Activated T-helper 2 cell treated with anti-CD3 and anti-CD28 coated beads, Interferon-gamma antibody, Interleukin-2, Interleukin-4, amounts not matched to agents 10 μg/mL and 5 μg/mL and 100 μg/mL, durations not matched to agents 14 hours and 24 hours and 36 hours (primary cell): ENCODE results near the gene SHC3. TPM values are rescaled to one million over a fixed set of nuclear protein-coding genes. Genes with fewer than 3 reads are reported as not detected.

Experiments used
- DNase-seq: peaks from one replicate; pipeline ENCODE4 v3.0.0; 2021; ENCODE audit warnings: low spot score
- H3K27ac Mint-ChIP-seq: one replicate; pipeline ENCODE4 v1.8.0; 2021; ENCODE audit warnings: mixed read lengths
- H3K27me3 Mint-ChIP-seq: one replicate; pipeline ENCODE4 v1.8.0; 2021; ENCODE audit warnings: low read depth, mixed read lengths
- H3K36me3 Mint-ChIP-seq: one replicate; pipeline ENCODE4 v1.8.0; 2021; ENCODE audit warnings: low read depth, mixed read lengths
- H3K4me1 Mint-ChIP-seq: one replicate; pipeline ENCODE4 v1.8.0; 2021; ENCODE audit warnings: low read depth, mixed read lengths
- H3K4me3 Mint-ChIP-seq: one replicate; pipeline ENCODE4 v1.8.0; 2021; ENCODE audit warnings: low read depth, mild to moderate bottlenecking, moderate library complexity, mixed read lengths
- H3K9me3 Mint-ChIP-seq: one replicate; pipeline ENCODE4 v1.8.0; 2021; ENCODE audit warnings: mixed read lengths
- intact Hi-C: fragments of 100-400 bp; cut with micrococcal nuclease; formaldehyde crosslinking; loops from one replicate; pipeline ENCODE4 v1.15.1; 2023
- total RNA-seq: library from RNA; stranded (reverse); gene quantifications from 2 replicates; pipeline ENCODE4 v1.2.3, GENCODE V29; 2022

SHC3 gene
- total RNA-seq, 1 donor from 2014 or later = not detected

DNA sequence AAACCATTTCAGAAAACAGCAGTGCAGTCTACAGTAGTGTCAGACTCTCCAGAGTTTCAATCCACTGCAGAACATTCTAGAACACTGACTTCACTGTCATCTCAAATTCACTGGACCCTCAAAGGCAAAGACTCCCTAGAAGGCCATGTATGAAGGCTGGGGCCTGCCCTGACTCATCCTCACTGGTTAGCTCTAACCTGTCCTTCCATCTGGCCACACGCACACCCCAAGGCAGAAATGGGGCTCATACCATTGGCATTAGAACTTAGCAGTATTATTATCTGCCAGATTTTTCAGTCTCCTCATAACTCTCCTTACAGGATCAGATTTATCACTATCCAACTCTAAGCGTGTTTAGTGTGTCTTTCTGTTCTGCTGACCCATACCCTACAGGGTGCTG lies 166.9 kb downstream of the SHC3 start:
- Mint-ChIP-seq H3K36me3 (no peaks in the 10 kb centered on the region), H3K9me3 (no peaks in the 10 kb centered on the region), H3K4me1 (no peaks in the 10 kb centered on the region), H3K27me3 (peaks cover 5% of the 10 kb centered on the region), H3K4me3 (no peak overlapping the region), H3K27ac (no peak overlapping the region)
- no peak for DNase-seq
- intact Hi-C loops = no loop called here

DNA sequence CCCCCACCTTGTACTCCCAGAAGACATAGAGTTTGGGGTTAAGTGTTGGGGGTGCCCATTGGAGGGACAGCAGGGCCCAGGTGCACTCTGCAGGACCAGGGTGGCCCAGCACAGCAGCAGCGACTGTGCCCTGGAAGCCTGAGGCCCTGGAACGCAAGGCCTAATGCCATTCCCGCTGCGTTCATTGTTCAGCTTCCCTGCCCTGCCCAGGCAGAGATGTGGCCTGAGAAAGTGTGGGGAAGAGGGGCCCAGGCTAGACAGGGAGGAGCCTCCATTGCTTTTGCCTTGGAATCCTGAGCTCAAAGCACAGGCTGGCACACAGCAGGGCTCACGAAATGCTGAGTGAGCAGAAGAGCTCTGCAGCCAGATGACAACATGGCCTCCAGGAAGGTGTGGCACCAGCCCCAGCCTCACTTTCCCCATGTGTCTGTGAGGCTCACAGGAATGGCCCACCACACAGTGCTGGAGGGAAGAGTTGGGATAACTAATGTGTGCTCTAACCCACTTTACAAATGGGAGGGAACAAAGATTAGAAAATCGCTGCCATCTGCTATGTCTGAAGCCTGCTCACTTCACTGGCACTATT lies 168.0 kb downstream of the SHC3 start:
- H3K27me3 Mint-ChIP-seq = peaks cover 5% of the 10 kb centered on the region
- no peaks in the 10 kb centered on the region for H3K36me3 Mint-ChIP-seq
- DNase-seq = no peak
- intact Hi-C loops = no loop called here
- no peaks in the 10 kb centered on the region for H3K9me3 Mint-ChIP-seq
- H3K4me3 Mint-ChIP-seq = no peak overlapping the region
- H3K27ac Mint-ChIP-seq = no peak overlapping the region
- no peaks in the 10 kb centered on the region for H3K4me1 Mint-ChIP-seq

DNA sequence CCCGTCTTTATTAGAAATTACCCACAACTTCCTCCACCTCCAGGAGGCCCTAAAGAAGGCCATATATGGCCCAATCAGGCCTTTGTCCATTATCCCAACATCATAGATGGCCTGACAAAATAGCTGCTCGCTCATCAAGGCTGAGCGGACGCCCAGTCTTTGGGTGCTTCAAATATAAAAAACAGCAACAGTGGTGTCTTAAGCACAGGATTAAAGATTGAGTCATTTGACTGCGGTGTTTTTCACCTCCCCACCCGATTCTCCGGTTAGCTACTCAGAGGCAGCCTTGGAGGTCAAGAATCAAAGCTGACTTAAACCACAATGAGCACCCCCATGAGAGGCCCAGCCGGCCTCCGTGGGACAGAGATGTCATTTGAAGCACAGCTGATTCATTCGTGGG lies 168.6 kb downstream of the SHC3 start:
- intact Hi-C loops = no loop called here
- H3K4me3 Mint-ChIP-seq = no peak overlapping the region

DNA sequence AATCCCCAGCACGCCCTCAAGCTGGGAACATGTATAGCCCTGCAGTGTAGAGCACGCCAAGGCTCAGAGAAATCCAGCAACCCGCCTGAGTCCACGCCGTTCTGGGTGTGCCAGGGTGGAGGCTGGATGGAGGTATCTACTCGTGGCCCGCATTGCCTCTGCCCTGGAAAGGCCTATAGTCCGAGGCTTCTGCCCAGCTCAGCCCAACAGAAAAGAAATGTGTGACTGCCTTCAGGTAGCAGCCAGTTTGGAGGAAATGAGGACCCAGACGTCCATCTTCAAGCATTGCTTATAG lies 169.1 kb downstream of the SHC3 start:
- Mint-ChIP-seq H3K4me3 (no peak overlapping the region), H3K27ac (no peak overlapping the region), H3K36me3 (no peaks in the 10 kb centered on the region), H3K27me3 (peaks cover 3% of the 10 kb centered on the region), H3K9me3 (no peaks in the 10 kb centered on the region), H3K4me1 (no peaks in the 10 kb centered on the region)
- intact Hi-C loops = no loop called here
- DNase-seq = no peak

More for the DNA sequence above, 168.6 kb downstream of the SHC3 start:
- Mint-ChIP-seq H3K27me3 (peaks cover 5% of the 10 kb centered on the region), H3K36me3 (no peaks in the 10 kb centered on the region), H3K9me3 (no peaks in the 10 kb centered on the region), H3K4me1 (no peaks in the 10 kb centered on the region), H3K27ac (no peak overlapping the region)
- no peak for DNase-seq

DNA sequence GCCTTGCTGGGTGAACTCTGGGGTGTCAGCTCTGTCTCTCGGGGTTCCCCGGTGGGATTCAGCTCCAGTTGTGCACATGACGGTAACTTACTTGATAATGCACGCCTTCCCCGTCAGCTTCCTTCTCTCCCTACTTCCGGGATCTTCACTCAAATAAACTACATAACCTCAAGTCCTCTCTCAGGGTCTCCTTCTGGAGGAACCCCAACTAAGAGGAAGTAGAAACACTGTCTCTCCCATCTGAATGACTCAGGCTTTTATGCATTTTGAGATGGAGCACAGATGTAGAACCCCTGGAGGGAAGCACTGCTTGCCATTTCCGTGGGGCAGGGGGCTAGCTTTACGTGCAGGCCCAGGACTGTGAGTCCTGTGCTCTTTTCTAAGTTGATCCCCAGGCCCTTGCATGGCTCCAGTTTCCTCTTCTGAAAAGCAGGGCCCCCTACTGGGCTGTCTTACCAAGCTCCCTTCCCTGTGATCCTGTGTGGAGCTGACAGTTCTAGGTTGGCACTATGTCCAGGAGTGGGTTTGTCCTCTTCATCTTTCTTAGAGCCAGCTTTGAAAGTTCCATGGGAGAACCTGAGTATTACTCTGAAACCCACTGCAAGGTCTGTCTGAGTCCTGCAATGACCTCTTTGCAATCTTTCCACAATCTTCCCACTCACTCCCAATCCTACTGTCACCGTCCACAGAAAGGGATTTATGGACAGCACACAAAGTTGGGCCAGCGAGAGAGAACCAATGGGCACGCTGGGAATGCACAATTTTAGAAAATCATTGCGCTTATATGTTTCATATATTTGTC lies 169.7 kb downstream of the SHC3 start:
- Mint-ChIP-seq H3K27me3 (peaks cover 3% of the 10 kb centered on the region), H3K4me3 (no peak overlapping the region), H3K4me1 (no peaks in the 10 kb centered on the region), H3K9me3 (no peaks in the 10 kb centered on the region), H3K27ac (no peak overlapping the region), H3K36me3 (no peaks in the 10 kb centered on the region)
- no peak for DNase-seq
- intact Hi-C loops = no loop called here

DNA sequence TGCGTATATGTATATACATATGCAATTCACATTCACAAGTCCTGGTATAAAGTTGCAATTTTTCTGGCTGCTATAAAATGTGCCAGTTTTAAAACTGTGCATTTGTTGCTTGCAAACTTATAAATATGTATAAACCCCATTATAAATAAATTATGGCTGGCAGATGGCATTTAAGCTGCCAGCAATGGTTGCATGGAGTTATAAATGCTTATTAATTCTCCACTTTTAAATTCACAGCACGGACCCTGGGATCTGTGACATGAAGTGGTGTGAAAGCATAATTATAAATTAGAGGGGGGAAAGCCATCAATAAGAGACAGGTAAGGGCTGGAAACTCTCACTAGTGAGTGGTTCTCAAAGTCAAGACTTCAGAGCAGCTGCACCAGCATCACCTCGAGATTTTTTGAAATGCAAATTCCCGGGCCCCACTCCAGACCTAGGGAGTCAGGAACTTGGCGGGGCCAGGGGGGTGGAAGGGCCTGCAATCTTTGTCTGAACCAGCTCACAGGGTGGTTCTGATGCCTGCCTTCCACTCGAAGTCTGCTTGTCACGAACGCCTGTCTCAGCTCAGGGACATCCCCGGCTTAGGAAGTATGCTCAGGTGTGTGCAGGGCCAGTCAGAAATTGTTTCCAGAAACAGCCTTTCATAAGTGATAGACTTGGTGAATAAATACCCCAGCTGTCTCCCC lies 170.4 kb downstream of the SHC3 start:
- Mint-ChIP-seq H3K4me1 (no peaks in the 10 kb centered on the region), H3K27me3 (peaks cover 3% of the 10 kb centered on the region), H3K27ac (no peak overlapping the region), H3K4me3 (no peak overlapping the region), H3K36me3 (no peaks in the 10 kb centered on the region), H3K9me3 (no peaks in the 10 kb centered on the region)
- DNase-seq = no peak
- intact Hi-C loops = no loop called here

DNA sequence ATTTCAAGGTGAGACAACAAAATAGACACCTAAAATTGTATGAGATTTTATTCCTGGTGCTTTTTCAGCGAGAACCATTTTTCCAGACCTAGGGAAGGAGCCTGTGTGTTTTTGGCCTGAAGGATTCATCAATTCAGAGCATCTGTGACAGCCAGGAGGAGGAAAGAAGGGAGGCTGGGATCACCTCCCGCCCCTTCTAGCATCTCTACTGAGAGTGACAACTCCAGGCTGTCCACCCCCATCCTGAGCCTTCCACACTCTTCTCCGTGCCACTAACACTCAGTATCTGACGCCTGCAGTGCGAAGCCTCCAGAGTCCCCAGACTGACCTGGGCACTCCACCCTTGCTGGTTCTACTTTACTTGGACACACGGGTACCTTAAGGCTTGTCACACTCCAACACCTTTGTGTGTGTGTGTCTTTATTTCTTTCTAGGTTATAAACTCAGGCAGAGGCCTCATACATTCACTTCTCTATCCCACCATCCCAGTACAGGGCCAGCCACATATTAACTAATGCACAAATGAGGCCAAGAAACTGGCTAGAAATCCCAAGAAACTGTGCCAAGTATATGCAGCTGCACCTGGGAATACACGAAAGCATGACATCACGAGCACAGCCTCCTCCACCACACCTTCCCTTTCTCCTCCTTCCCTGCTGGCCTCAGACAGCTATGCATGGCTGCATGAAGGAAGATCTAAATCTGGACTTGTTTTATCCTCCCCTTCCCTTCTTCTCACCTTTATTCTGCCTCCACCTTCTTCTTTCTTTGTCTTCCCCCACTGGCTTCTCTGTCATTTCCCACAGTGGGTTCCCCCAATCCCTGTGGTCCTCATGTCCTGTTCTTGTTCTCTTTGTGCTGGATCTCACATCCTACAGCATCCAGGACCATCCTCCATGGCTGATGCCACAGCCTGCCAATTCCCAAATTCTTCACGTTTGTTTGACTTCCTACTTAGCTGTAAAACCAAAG lies 171.3 kb downstream of the SHC3 start:
- no peak for DNase-seq
- Mint-ChIP-seq H3K4me1 (no peaks in the 10 kb centered on the region), H3K9me3 (no peaks in the 10 kb centered on the region), H3K27ac (no peak overlapping the region), H3K27me3 (peaks cover 3% of the 10 kb centered on the region), H3K36me3 (peaks cover 3% of the 10 kb centered on the region), H3K4me3 (no peak overlapping the region)
- intact Hi-C loops = no loop called here

DNA sequence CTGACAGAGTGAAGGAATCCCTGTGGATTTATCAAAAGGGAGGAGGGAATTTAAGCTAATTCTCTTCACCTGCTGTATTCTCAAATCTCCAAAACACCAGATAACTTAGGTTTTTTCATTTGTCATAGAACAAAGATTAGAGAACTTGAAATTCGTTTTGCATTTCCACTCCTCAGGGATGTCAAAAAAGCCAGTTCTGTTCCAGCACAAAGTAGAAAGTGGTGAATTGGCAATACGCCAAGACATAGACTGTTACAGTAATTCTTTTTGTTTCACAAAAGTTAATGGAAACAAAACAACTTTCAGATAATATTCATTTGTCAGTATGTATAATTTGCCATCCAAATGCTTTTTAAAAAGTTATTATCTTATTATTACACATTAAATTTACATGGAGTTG lies 172.4 kb downstream of the SHC3 start:
- Mint-ChIP-seq H3K27me3 (peaks cover 3% of the 10 kb centered on the region), H3K4me3 (no peak overlapping the region), H3K4me1 (no peaks in the 10 kb centered on the region), H3K27ac (no peak overlapping the region), H3K9me3 (no peaks in the 10 kb centered on the region), H3K36me3 (peaks cover 10% of the 10 kb centered on the region)
- intact Hi-C loops = no loop called here
- DNase-seq = no peak

DNA sequence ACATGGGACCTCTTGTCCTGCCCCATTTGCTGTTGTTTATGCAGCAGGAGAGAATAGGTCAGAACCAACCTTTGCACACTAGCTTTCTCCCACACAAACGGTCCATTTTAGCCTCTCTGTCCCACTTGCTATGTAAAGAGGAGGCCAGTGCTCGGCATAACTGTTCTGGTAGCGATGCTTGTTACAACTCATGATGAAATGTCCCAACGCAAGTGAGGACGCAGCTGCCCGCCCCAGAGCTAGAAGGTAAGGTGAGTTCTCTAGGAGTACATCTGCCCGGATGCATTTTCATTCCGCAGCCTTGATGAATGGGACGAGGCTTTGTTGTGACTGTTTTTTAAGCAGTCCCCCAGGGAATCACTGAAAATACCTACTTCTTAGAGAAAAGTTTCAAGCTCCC lies 173.3 kb downstream of the SHC3 start:
- Mint-ChIP-seq H3K27ac (no peak overlapping the region), H3K4me3 (no peak overlapping the region), H3K9me3 (no peaks in the 10 kb centered on the region), H3K27me3 (peaks cover 3% of the 10 kb centered on the region), H3K4me1 (peaks cover 2% of the 10 kb centered on the region), H3K36me3 (peaks cover 10% of the 10 kb centered on the region)
- intact Hi-C loops = no loop called here
- DNase-seq = no peak

DNA sequence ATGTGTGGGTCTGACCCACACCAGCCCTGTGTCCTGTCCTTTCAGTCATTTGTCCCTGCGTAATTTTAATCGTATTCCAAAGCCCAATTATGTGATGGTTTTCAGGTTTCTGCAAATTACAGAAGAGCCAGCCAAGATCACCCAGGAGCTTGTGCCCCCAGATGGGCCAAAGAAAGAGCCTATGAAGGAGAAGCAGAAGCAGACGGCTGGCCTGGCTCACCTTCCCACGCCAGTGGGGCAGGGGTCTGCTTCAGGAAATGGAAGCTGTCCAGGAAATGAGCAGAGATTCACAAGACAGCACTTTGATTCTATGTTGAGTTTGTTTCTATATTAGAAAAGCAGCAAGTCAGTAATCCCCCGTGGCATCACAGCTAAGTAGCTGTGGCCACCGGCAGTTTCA lies 175.6 kb downstream of the SHC3 start:
- peaks cover 2% of the 10 kb centered on the region for H3K4me1 Mint-ChIP-seq

DNA sequence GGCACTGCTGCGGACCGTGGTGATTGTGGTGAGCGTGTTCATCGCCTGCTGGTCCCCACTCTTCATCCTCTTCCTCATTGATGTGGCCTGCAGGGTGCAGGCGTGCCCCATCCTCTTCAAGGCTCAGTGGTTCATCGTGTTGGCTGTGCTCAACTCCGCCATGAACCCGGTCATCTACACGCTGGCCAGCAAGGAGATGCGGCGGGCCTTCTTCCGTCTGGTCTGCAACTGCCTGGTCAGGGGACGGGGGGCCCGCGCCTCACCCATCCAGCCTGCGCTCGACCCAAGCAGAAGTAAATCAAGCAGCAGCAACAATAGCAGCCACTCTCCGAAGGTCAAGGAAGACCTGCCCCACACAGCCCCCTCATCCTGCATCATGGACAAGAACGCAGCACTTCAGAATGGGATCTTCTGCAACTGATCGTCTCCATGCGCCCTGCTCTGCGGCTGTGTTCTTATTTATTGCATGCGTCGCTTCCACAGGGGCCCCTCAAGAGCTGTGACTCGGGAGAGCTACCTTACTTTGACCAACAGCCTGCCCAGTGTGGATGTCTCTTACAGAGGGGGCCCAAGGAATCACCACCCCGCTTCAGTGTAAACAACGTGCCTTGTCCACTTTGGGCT lies 176.6 kb downstream of the SHC3 start:
- Mint-ChIP-seq H3K36me3 (peaks cover 10% of the 10 kb centered on the region), H3K9me3 (no peaks in the 10 kb centered on the region), H3K4me1 (peaks cover 2% of the 10 kb centered on the region), H3K4me3 (no peak overlapping the region), H3K27me3 (no peaks in the 10 kb centered on the region), H3K27ac (no peak overlapping the region)
- intact Hi-C loops = loop anchor here (2.0 to 5.0 kb wide), 3 partner anchors 341 to 1050 kb away; no protein-coding TSS in a partner anchor
- DNase-seq = no peak

More for the DNA sequence above, 175.6 kb downstream of the SHC3 start:
- Mint-ChIP-seq H3K9me3 (no peaks in the 10 kb centered on the region), H3K27ac (no peak overlapping the region), H3K27me3 (no peaks in the 10 kb centered on the region), H3K36me3 (peaks cover 10% of the 10 kb centered on the region), H3K4me3 (no peak overlapping the region)
- intact Hi-C loops = loop anchor here (5.0 kb wide), 1 partner anchor 1051 kb away; no protein-coding TSS in a partner anchor
- no peak for DNase-seq
